WTC11 (cell line): Measurements from ENCODE around the gene NAXE. TPM values are rescaled to one million over a fixed set of nuclear protein-coding genes. Genes with fewer than 3 reads are reported as not detected.

Source experiments
- ATAC-seq: fragments of 200-7000 bp; cut with Tn5 transposase; 2 replicates; pipeline ENCODE4 v1.10.0; 2021; ENCODE audit warnings: mild to moderate bottlenecking, moderate library complexity
- CTCF ChIA-PET: fragments of 300-600 bp; sonication (Branson Sonifier 250); formaldehyde crosslinking; loops from one replicate; lab custom pipeline; 2021; ENCODE audit warnings: antibody characterized with exemption; lab: Charles Lee
- POLR2A ChIA-PET: fragments of 350-600 bp; sonication (Branson Sonifier 250); formaldehyde crosslinking; loops from one replicate; lab custom pipeline; 2021; ENCODE audit warnings: antibody characterized with exemption; lab: Charles Lee
- DNase-seq: peaks from one replicate; pipeline ENCODE4 v3.0.0; 2021; ENCODE audit warnings: low spot score
- H3K27ac Mint-ChIP-seq: 2 replicates; pipeline ENCODE4 v1.8.0; 2021; ENCODE audit warnings: mixed read lengths
- H3K27me3 Mint-ChIP-seq: 2 replicates; pipeline ENCODE4 v1.8.0; 2021; ENCODE audit warnings: low read depth, mild to moderate bottlenecking, moderate library complexity, mixed read lengths
- H3K36me3 Mint-ChIP-seq: 2 replicates; pipeline ENCODE4 v1.8.0; 2021; ENCODE audit warnings: mixed read lengths
- H3K4me1 Mint-ChIP-seq: 2 replicates; pipeline ENCODE4 v1.8.0; 2022; ENCODE audit warnings: mixed read lengths
- H3K4me3 Mint-ChIP-seq: 2 replicates; pipeline ENCODE4 v1.8.0; 2021; ENCODE audit warnings: mild to moderate bottlenecking, moderate library complexity, mixed read lengths
- H3K9me3 Mint-ChIP-seq: 2 replicates; pipeline ENCODE4 v1.8.0; 2021; ENCODE audit warnings: mixed read lengths
- AR ChIP-seq: fragments of 250-450 bp; sonication (Bioruptor Pico); IDR thresholded peaks from 2 replicates; pipeline ENCODE4 v1.9.0; 2021; ENCODE audit warnings: mild to moderate bottlenecking
- ATF1 ChIP-seq: sonication (generic); formaldehyde crosslinking; IDR thresholded peaks from 2 replicates; pipeline ENCODE4 v1.8.1; 2023; ENCODE audit warnings: mild to moderate bottlenecking, moderate library complexity, missing genetic modification reagents
- CBFB ChIP-seq: sonication (generic); formaldehyde crosslinking; IDR thresholded peaks from 2 replicates; pipeline ENCODE4 v1.8.1; 2022; ENCODE audit warnings: mild to moderate bottlenecking, low read depth, missing genetic modification reagents
- CDX4 ChIP-seq: fragments of 250-450 bp; sonication (Bioruptor Pico); IDR thresholded peaks from 2 replicates; pipeline ENCODE4 v1.9.0; 2021; ENCODE audit warnings: moderate library complexity, mild to moderate bottlenecking, inconsistent platforms, borderline replicate concordance
- E2F1 ChIP-seq: sonication (generic); formaldehyde crosslinking; IDR thresholded peaks from 2 replicates; pipeline ENCODE4 v1.8.0; 2022; ENCODE audit warnings: mild to moderate bottlenecking, missing genetic modification reagents
- MYBL2 ChIP-seq: sonication (generic); formaldehyde crosslinking; IDR thresholded peaks from 2 replicates; pipeline ENCODE4 v1.8.1; 2023; ENCODE audit warnings: mild to moderate bottlenecking, moderate library complexity, missing genetic modification reagents
- NR1H2 ChIP-seq: sonication (generic); formaldehyde crosslinking; IDR thresholded peaks from 2 replicates; pipeline ENCODE4 v1.9.0; 2021; ENCODE audit warnings: mild to moderate bottlenecking, moderate library complexity, missing genetic modification reagents
- OVOL2 ChIP-seq: fragments of 250-450 bp; sonication (Bioruptor Pico); IDR thresholded peaks from 2 replicates; pipeline ENCODE4 v1.9.0; 2021; ENCODE audit warnings: mild to moderate bottlenecking, borderline replicate concordance
- RELA ChIP-seq: sonication (generic); formaldehyde crosslinking; IDR thresholded peaks from 2 replicates; pipeline ENCODE4 v1.8.1; 2022; ENCODE audit warnings: missing genetic modification reagents, mild to moderate bottlenecking, borderline replicate concordance
- SMAD3 ChIP-seq: sonication (generic); formaldehyde crosslinking; IDR thresholded peaks from 2 replicates; pipeline ENCODE4 v1.8.0; 2022; ENCODE audit warnings: missing genetic modification reagents, mild to moderate bottlenecking, borderline replicate concordance
- STAT6 ChIP-seq: sonication (generic); formaldehyde crosslinking; conservative IDR thresholded peaks from 2 replicates; pipeline ENCODE4 v1.8.1; 2023; ENCODE audit warnings: mild to moderate bottlenecking, low read depth, missing genetic modification reagents, moderate library complexity
- USF1 ChIP-seq: sonication (generic); formaldehyde crosslinking; IDR thresholded peaks from 2 replicates; pipeline ENCODE4 v1.8.0; 2022; ENCODE audit warnings: mild to moderate bottlenecking, missing genetic modification reagents
- ZNF121 ChIP-seq: sonication (generic); formaldehyde crosslinking; IDR thresholded peaks from 2 replicates; pipeline ENCODE4 v1.8.0; 2023; ENCODE audit warnings: missing genetic modification reagents
- ZNF281 ChIP-seq: sonication (generic); formaldehyde crosslinking; IDR thresholded peaks from 2 replicates; pipeline ENCODE4 v1.8.0; 2023; ENCODE audit warnings: mild to moderate bottlenecking, missing genetic modification reagents
- ZSCAN18 ChIP-seq: fragments of 250-450 bp; sonication (Bioruptor Pico); IDR thresholded peaks from 2 replicates; pipeline ENCODE4 v2.1.2; 2022; ENCODE audit warnings: mild to moderate bottlenecking, moderate library complexity
- total RNA-seq: library from RNA; stranded (reverse); gene quantifications from 3 replicates; pipeline ENCODE4 v1.2.3, GENCODE V29; 2021

Gene NAXE
- total RNA-seq, 1 experiment from 2014 or later: 81.6 TPM

- TF ChIP-seq SMAD3 (CRISPR knock-in tag) (no peak), NR1H2 (CRISPR knock-in tag) (no peak), CBFB (no peak)
Measured at GRCh38 chr1:156592910-156593660, 1.5 kb downstream of the NAXE start (continued).

- TF ChIP-seq ATF1 (CRISPR knock-in tag) (no peak), OVOL2 (no peak), CDX4 (CRISPR knock-in tag) (no peak), ZSCAN18 (CRISPR knock-in tag) (no peak), E2F1 (CRISPR knock-in tag) (no peak), STAT6 (no peak), USF1 (CRISPR knock-in tag) (no peak)
- TF ChIP-seq, all 79 proteins: peak for 0
- no peak overlapping the region; the same call in 1 of the 2 replicates for H3K4me3 Mint-ChIP-seq
- ChIA-PET POLR2A (no interaction called here), CTCF (interaction anchor here (0.6 to 3.4 kb wide), 5 partner anchors 10 to 113 kb away, joined by 3 to 28 read pairs (median 3); no protein-coding TSS in a partner anchor)
- H3K27me3 Mint-ChIP-seq: no peaks in the 10 kb centered on the region
- DNase-seq: no peak
- H3K4me1 Mint-ChIP-seq: peaks cover 16% of the 10 kb centered on the region
- peaks cover 45% of the 10 kb centered on the region for H3K36me3 Mint-ChIP-seq
- H3K9me3 Mint-ChIP-seq: no peaks in the 10 kb centered on the region
- no peak for ATAC-seq
- H3K27ac Mint-ChIP-seq: no peak overlapping the region
Measured at GRCh38 chr1:156593661-156593989, 2.0 kb downstream of the NAXE start.

- CTCF ChIA-PET: interaction anchor here (0.6 to 1.4 kb wide), 4 partner anchors 9 to 113 kb away, joined by 3 to 5 read pairs (median 3); no protein-coding TSS in a partner anchor
- H3K27ac Mint-ChIP-seq: no peak overlapping the region
- H3K4me3 Mint-ChIP-seq: no peak overlapping the region
- peaks cover 48% of the 10 kb centered on the region for H3K36me3 Mint-ChIP-seq
- DNase-seq: no peak
- ATAC-seq: no peak
- no peaks in the 10 kb centered on the region for H3K9me3 Mint-ChIP-seq
- H3K4me1 Mint-ChIP-seq: peaks cover 16% of the 10 kb centered on the region
- H3K27me3 Mint-ChIP-seq: no peaks in the 10 kb centered on the region
- POLR2A ChIA-PET: no interaction called here
- TF ChIP-seq ZSCAN18 (CRISPR knock-in tag) (no peak), ZNF281 (CRISPR knock-in tag) (no peak), AR (no peak), ZNF121 (CRISPR knock-in tag) (no peak), CBFB (no peak), RELA (CRISPR knock-in tag) (no peak), MYBL2 (no peak)
Measured at GRCh38 chr1:156594190-156594589, 2.6 kb downstream of the NAXE start.
